Sigmoid colon (tissue), 7 donors: Measurements from ENCODE around the gene ENPP5. TPM values are rescaled to one million over a fixed set of nuclear protein-coding genes. Genes with fewer than 3 reads are reported as not detected.
"Not testable (repeated sequence)": the region's sequence is repeated elsewhere in the genome, so short reads cannot be mapped to it uniquely, and the experiment has no call there.

Source experiments
- DNase-seq: peaks from one replicate; pipeline ENCODE4 v3.0.0-alpha.2; 2019
- H3K27ac ChIP-seq, 4 donors: fragments of 200-600 bp; sonication (generic); one replicate each; pipeline ENCODE4 v1.5.1; 2016 to 2019; ENCODE audit warnings: mild to moderate bottlenecking in 1 of 4
- H3K27me3 ChIP-seq, 3 donors: fragments of 200-600 bp; sonication (generic); one replicate each; pipeline ENCODE4 v1.5.1; 2019; ENCODE audit warnings: mild to moderate bottlenecking in 1 of 3
- H3K36me3 ChIP-seq, 4 donors: fragments of 200-600 bp; sonication (generic); one replicate each; pipeline ENCODE4 v1.5.1; 2016 to 2019
- H3K4me1 ChIP-seq, 4 donors: fragments of 200-600 bp; sonication (generic); one replicate each; pipeline ENCODE4 v1.5.1; 2017 to 2019
- H3K4me3 ChIP-seq, 4 donors: fragments of 200-600 bp; sonication (generic); one replicate each; pipeline ENCODE4 v1.5.1; 2017 to 2019; ENCODE audit warnings: mild to moderate bottlenecking in 2 of 4, moderate library complexity in 1 of 4
- H3K9me3 ChIP-seq, 4 donors: fragments of 200-600 bp in 3 of 4; sonication (generic) in 3 of 4; one replicate each; pipeline versions ENCODE4 v1.5.1 to v1.6.1; 2013 to 2019
- CTCF ChIP-seq, 4 experiments: fragments of 450-650 bp in 3 of 4; fragments of 200-600 bp in 1 of 4; IDR thresholded peaks; one replicate each; pipeline ENCODE4 v1.5.1; 2016 to 2019; ENCODE audit warnings: antibody characterized with exemption in 4 of 4, mild to moderate bottlenecking in 3 of 4, moderate library complexity in 2 of 4
- EP300 ChIP-seq, 4 donors: sonication (generic); formaldehyde crosslinking; IDR thresholded peaks; one replicate each; pipeline ENCODE4 v1.6.1; 2017; ENCODE audit warnings: antibody characterized with exemption in 4 of 4
- POLR2A ChIP-seq, 2 donors: fragments of 450-650 bp; IDR thresholded peaks; one replicate each; pipeline ENCODE4 v1.6.1; 2016; ENCODE audit warnings: antibody characterized with exemption in 2 of 2, mild to moderate bottlenecking in 2 of 2, moderate library complexity in 2 of 2
- POLR2AphosphoS5 ChIP-seq, 4 donors: sonication (generic); formaldehyde crosslinking; IDR thresholded peaks; one replicate each; pipeline ENCODE4 v1.6.1; 2017; ENCODE audit warnings: antibody characterized with exemption in 4 of 4
- WGBS, 2 donors: extraction: QIAGEN DNeasy Blood & Tissue Kit; methylation state at CpG; one replicate each; pipeline ENCODE4 v1.1.7; 2013; 5-methylcytosine and 5-hydroxymethylcytosine counted together
- intact Hi-C: fragments of 100-400 bp; cut with DNase I; formaldehyde crosslinking; loops from one replicate; pipeline ENCODE4 v1.15.1; 2023
- polyA plus RNA-seq, 3 donors: library from polyadenylated mRNA; stranded (reverse); fragments of 200-250 nt; gene quantifications; one replicate each; pipeline ENCODE4 v1.2.3, GENCODE V29; 2013
- total RNA-seq, 4 donors: library from RNA; depleted of rRNA; stranded (reverse); fragments of >200 nt; gene quantifications; one replicate each; pipeline ENCODE4 v1.1.0, GENCODE V29; 2016
- donor health status: healthy with polysubstance abuse.
- donor health status: Bipolar disorder and iron deficiency.
- donor health status: healthy.

Gene ENPP5
- total and polyA plus RNA-seq, 7 donors = 0.14 to 1.7 (median 0.60) TPM

- no peak overlapping the region for H3K4me3 ChIP-seq
- no peaks in the 10 kb centered on the region for H3K36me3 ChIP-seq
- no peaks in the 10 kb centered on the region for H3K4me1 ChIP-seq
- TF ChIP-seq POLR2AphosphoS5 (IDR thresholded peaks at IDR 0.05) (no peak), POLR2A (IDR thresholded peaks at IDR 0.05) (no peak), EP300 (IDR thresholded peaks at IDR 0.05) (no peak), CTCF (IDR thresholded peaks at IDR 0.05) (no peak)
- intact Hi-C loops = no loop called here
- H3K27me3 ChIP-seq = no peaks in the 10 kb centered on the region
- no peaks in the 10 kb centered on the region for H3K9me3 ChIP-seq
- H3K27ac ChIP-seq = no peak overlapping the region
- DNase-seq = no peak
Observed at GRCh38 chr6:46159229-46159628, 11.6 kb downstream of the ENPP5 start.

- TF ChIP-seq CTCF (IDR thresholded peaks at IDR 0.05) = no peak
- TF ChIP-seq EP300 (IDR thresholded peaks at IDR 0.05) = no peak
- no peak for TF ChIP-seq POLR2AphosphoS5 (IDR thresholded peaks at IDR 0.05)
- TF ChIP-seq POLR2A (IDR thresholded peaks at IDR 0.05) = no peak
- Histone ChIP-seq H3K27me3 (no peaks in the 10 kb centered on the region), H3K4me1 (no peaks in the 10 kb centered on the region), H3K27ac (no peak overlapping the region), H3K36me3 (no peaks in the 10 kb centered on the region), H3K9me3 (no peaks in the 10 kb centered on the region), H3K4me3 (no peak overlapping the region)
- intact Hi-C loops = no loop called here
- no peak for DNase-seq
Observed at GRCh38 chr6:46156701-46157100, 14.1 kb downstream of the ENPP5 start.

GRCh38 chr6:46149066-46149465 is 21.7 kb downstream of the ENPP5 start:
- DNase-seq, H3K9me3 ChIP-seq, H3K4me1 ChIP-seq, intact Hi-C loops, H3K27me3 ChIP-seq, H3K27ac ChIP-seq, H3K4me3 ChIP-seq, H3K36me3 ChIP-seq: not testable (repeated sequence)
- WGBS, 2 donors = 90 to 93% methylated on average over 3 of the region's 3 CpGs

- Histone ChIP-seq H3K4me3 (no peak overlapping the region), H3K4me1 (peaks cover 0 to 10% (median 4%) of the 10 kb centered on the region in 4 donors), H3K9me3 (no peaks in the 10 kb centered on the region), H3K27me3 (no peaks in the 10 kb centered on the region), H3K36me3 (peaks cover 0 to 5% (median 0%) of the 10 kb centered on the region in 4 donors), H3K27ac (no peak overlapping the region)
- 88 to 89% methylated on average over 1 of the region's 1 CpG for WGBS, 2 donors
- no peak for DNase-seq
- TF ChIP-seq CTCF (IDR thresholded peaks at IDR 0.05) = no peak
- TF ChIP-seq EP300 (IDR thresholded peaks at IDR 0.05) = no peak
- TF ChIP-seq POLR2A (IDR thresholded peaks at IDR 0.05) = no peak
- no peak for TF ChIP-seq POLR2AphosphoS5 (IDR thresholded peaks at IDR 0.05)
- intact Hi-C loops = no loop called here
Observed at GRCh38 chr6:46144270-46144669, 26.5 kb downstream of the ENPP5 start.

GRCh38 chr6:46138281-46138680 is 32.5 kb downstream of the ENPP5 start:
- Histone ChIP-seq H3K36me3 (peaks cover 0 to 2% (median 0%) of the 10 kb centered on the region in 4 donors), H3K4me3 (no peak overlapping the region)
- TF ChIP-seq POLR2A (IDR thresholded peaks at IDR 0.05) (no peak), EP300 (IDR thresholded peaks at IDR 0.05) (no peak), POLR2AphosphoS5 (IDR thresholded peaks at IDR 0.05) (no peak), CTCF (IDR thresholded peaks at IDR 0.05) (no peak)

More at GRCh38 chr6:46138281-46138680, 32.5 kb downstream of the ENPP5 start:
- peaks cover 0 to 19% (median 4%) of the 10 kb centered on the region in 4 donors for H3K4me1 ChIP-seq
- 38 to 76% methylated on average over 1 of the region's 1 CpG for WGBS, 2 donors
- H3K27ac ChIP-seq = no peak overlapping the region
- H3K27me3 ChIP-seq = no peaks in the 10 kb centered on the region
- intact Hi-C loops = no loop called here
- H3K9me3 ChIP-seq = no peaks in the 10 kb centered on the region
- DNase-seq = no peak
